22Rv1 (cell line): ENCODE results near the gene ITGAD.

Experiments
- H3K27ac ChIP-seq: fragments of 450-650 bp; 2 replicates; pipeline ENCODE4 v1.5.1; 2017
- ZFX ChIP-seq: fragments of 450-650 bp; IDR thresholded peaks from 2 replicates; pipeline ENCODE4 v1.6.1; 2017; ENCODE audit warnings: antibody characterized with exemption, borderline replicate concordance
- TF ChIP-seq, protein P1 (sequence below): fragments of 450-650 bp; IDR thresholded peaks from 2 replicates; pipeline ENCODE4 v1.5.1; 2017; ENCODE audit warnings: mild to moderate bottlenecking

The ITGAD gene

DNA sequence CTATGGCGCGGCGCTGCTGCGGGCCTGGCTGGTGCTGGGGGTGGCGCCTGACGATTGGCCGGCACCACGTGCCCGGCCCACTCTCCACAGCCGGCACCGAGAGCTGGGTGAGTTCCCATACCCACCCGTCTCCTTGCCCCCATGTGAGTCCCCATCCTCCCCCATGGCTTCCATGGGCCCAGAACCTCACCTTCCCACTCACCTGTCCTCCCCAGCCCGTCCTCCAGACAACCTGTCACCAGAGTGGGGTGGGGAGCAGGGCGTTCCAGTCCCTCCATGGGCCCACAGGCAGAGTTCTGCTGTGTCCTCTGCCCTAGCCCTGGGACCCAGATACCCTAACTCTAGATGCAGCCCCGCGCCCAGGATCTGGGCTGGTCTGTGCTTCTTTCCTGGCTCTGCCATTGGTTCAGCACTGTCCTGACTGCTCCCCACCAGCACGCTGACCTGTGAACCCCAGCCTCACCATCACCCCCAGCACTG lies 71.7 kb downstream of the ITGAD start:
- H3K27ac ChIP-seq, result no peak overlapping the region
- TF ChIP-seq, protein P1, sequence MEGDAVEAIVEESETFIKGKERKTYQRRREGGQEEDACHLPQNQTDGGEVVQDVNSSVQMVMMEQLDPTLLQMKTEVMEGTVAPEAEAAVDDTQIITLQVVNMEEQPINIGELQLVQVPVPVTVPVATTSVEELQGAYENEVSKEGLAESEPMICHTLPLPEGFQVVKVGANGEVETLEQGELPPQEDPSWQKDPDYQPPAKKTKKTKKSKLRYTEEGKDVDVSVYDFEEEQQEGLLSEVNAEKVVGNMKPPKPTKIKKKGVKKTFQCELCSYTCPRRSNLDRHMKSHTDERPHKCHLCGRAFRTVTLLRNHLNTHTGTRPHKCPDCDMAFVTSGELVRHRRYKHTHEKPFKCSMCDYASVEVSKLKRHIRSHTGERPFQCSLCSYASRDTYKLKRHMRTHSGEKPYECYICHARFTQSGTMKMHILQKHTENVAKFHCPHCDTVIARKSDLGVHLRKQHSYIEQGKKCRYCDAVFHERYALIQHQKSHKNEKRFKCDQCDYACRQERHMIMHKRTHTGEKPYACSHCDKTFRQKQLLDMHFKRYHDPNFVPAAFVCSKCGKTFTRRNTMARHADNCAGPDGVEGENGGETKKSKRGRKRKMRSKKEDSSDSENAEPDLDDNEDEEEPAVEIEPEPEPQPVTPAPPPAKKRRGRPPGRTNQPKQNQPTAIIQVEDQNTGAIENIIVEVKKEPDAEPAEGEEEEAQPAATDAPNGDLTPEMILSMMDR, result no peak
- no peak for TF ChIP-seq ZFX

GRCh38 chr16:31465788-31466370 lies 72.7 kb downstream of the ITGAD start:
- no peak overlapping the region for H3K27ac ChIP-seq
- TF ChIP-seq, protein P1, result no peak
- no peak for TF ChIP-seq ZFX

DNA sequence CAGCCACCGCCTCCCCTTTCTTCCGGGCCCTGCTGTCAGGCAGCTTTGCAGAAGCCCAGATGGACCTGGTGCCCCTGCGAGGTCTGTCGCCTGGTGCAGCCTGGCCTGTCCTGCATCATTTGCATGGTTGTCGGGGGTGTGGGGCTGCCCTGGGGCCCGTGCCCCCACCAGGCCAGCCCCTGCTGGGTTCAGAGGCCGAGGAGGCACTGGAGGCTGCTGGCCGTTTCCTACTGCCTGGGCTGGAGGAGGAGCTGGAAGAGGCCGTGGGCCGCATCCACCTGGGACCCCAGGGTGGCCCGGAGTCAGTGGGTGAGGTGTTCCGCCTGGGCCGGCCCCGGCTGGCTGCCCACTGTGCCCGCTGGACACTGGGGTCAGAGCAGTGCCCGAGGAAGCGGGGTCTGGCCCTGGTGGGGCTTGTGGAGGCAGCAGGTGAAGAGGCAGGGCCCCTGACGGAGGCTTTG lies 73.3 kb downstream of the ITGAD start:
- H3K27ac ChIP-seq, result no peak overlapping the region
- TF ChIP-seq, protein P1, result no peak
- no peak for TF ChIP-seq ZFX

- TF ChIP-seq ZFX, result no peak
- H3K27ac ChIP-seq, result no peak overlapping the region
Observed at GRCh38 chr16:31467151-31467773, 74.1 kb downstream of the ITGAD start.

GRCh38 chr16:31467858-31468257 lies 74.7 kb downstream of the ITGAD start:
- H3K27ac ChIP-seq, result no peak overlapping the region
- TF ChIP-seq, protein P1, result no peak
- TF ChIP-seq ZFX, result no peak

DNA sequence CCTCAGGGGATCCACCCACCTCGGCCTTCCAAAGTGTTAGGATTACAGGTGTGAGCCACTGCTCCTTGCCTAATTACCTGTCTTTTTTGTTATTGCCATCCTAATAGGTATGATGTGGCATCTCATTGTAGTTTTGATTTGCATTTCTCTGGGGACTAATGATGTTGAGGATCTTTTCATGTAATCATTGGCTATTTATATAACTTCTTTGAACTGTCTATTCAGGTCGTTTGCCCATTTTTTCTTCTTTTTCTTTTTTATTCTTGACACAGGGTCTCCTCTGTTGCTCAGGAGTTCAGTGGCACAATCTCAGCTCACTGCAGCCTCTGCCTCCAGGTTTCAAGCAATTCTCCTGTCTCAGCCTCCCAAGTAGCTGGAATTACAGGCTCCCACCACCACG lies 77.5 kb downstream of the ITGAD start:
- TF ChIP-seq ZFX, result no peak
- TF ChIP-seq, protein P1, result no peak
- no peak overlapping the region for H3K27ac ChIP-seq

DNA sequence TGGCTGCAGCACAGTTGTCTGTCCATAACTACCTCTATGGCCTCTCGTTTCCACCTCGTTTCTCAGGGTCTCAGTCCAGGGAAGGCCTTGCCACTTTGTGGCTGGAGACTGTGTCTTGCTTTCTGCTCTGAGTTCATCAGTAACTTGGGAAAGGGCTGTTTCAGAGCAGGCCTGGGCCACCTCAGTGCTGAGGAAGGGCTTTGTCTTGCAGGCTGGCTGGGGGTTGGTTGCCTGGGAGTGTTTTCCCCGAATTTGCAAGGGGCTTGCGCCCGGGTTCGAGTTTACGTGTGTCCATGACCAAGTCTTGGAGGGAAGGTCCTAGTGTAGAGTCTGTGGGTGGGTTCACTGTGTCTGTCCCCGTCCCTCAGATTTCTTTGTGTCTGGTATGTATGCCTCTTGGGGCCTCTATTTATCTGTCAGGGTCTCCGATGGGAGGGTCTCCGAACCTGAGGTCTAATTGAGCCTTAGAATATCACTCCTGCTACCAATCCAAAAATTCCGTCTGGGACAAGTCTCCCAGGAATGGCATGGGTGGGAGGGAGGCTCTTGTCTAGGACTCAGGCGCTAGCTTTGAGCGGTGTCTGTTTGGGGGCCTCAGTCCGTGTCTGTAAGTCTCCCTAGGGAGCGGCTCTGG lies 78.2 kb downstream of the ITGAD start:
- no peak overlapping the region for H3K27ac ChIP-seq
- TF ChIP-seq ZFX, result no peak
- TF ChIP-seq, protein P1, result no peak
